GM23338 (cell line): ENCODE data around the gene RIN3. TPM values are rescaled to one million over a fixed set of nuclear protein-coding genes. Genes with fewer than 3 reads are reported as not detected.

ENCODE experiments used
- ATAC-seq: fragments of 200-7000 bp; cut with Tn5 transposase; 3 replicates; pipeline ENCODE4 v1.9.1; 2020
- DNase-seq: peaks from one replicate; pipeline ENCODE4 v3.0.0-alpha.2; 2015; ENCODE audit warnings: low spot score
- H2AFZ ChIP-seq: fragments of 200-600 bp; sonication (generic); 2 replicates; pipeline ENCODE4 v1.8.0; 2016; ENCODE audit warnings: antibody characterized with exemption, mild to moderate bottlenecking, moderate library complexity
- H3F3A ChIP-seq: fragments of 200-600 bp; sonication (generic); replicated peaks from 2 replicates; pipeline ENCODE4 v1.8.0; 2017; ENCODE audit warnings: antibody characterized with exemption, mixed run types, low read depth
- H3K27ac ChIP-seq: fragments of 200-600 bp; sonication (generic); 2 replicates; pipeline ENCODE4 v1.6.1; 2016; ENCODE audit warnings: low read depth
- H3K27me3 ChIP-seq: fragments of 200-600 bp; sonication (generic); 2 replicates; pipeline ENCODE4 v1.8.0; 2016; ENCODE audit warnings: mild to moderate bottlenecking, mixed run types, moderate library complexity; ENCODE audit not compliant: insufficient read depth
- H3K36me3 ChIP-seq: fragments of 200-600 bp; sonication (generic); 2 replicates; pipeline ENCODE4 v1.8.0; 2016; ENCODE audit warnings: mild to moderate bottlenecking; ENCODE audit not compliant: insufficient read depth
- H3K4me1 ChIP-seq: fragments of 200-600 bp; sonication (generic); 2 replicates; pipeline ENCODE4 v1.8.0; 2016; ENCODE audit warnings: mild to moderate bottlenecking, moderate library complexity; ENCODE audit not compliant: insufficient read depth
- H3K4me2 ChIP-seq: fragments of 200-600 bp; sonication (generic); 2 replicates; pipeline ENCODE4 v1.7.1; 2017; ENCODE audit warnings: mixed run types
- H3K4me3 ChIP-seq: fragments of 200-600 bp; sonication (generic); 2 replicates; pipeline ENCODE4 v1.6.1; 2016; ENCODE audit warnings: mixed run types
- H3K79me2 ChIP-seq: fragments of 200-600 bp; sonication (generic); replicated peaks from 2 replicates; pipeline ENCODE4 v1.8.0; 2017; ENCODE audit warnings: mild to moderate bottlenecking; ENCODE audit not compliant: insufficient read depth
- H3K9me2 ChIP-seq: fragments of 200-600 bp; sonication (generic); 2 replicates; pipeline ENCODE4 v1.8.0; 2017; ENCODE audit not compliant: insufficient read depth
- H4K20me1 ChIP-seq: fragments of 200-600 bp; sonication (generic); replicated peaks from 2 replicates; pipeline ENCODE4 v1.8.0; 2017; ENCODE audit warnings: mild to moderate bottlenecking; ENCODE audit not compliant: insufficient read depth
- H3K27ac Mint-ChIP-seq: 2 replicates; pipeline ENCODE4 v1.8.0; 2020; ENCODE audit warnings: inconsistent platforms, mild to moderate bottlenecking, moderate library complexity, mixed read lengths
- H3K27me3 Mint-ChIP-seq: 3 replicates; pipeline ENCODE4 v1.8.0; 2022; ENCODE audit warnings: low read depth, mild to moderate bottlenecking, moderate library complexity, mixed read lengths, inconsistent platforms; ENCODE audit not compliant: insufficient read depth, poor library complexity
- H3K36me3 Mint-ChIP-seq: 3 replicates; pipeline ENCODE4 v1.8.0; 2021; ENCODE audit warnings: low read depth, mild to moderate bottlenecking, inconsistent platforms, moderate library complexity, mixed read lengths
- H3K4me1 Mint-ChIP-seq: 3 replicates; pipeline ENCODE4 v1.8.0; 2020; ENCODE audit warnings: mild to moderate bottlenecking, inconsistent platforms, mixed read lengths
- H3K4me3 Mint-ChIP-seq: 3 replicates; pipeline ENCODE4 v1.8.0; 2021; ENCODE audit warnings: moderate library complexity, mild to moderate bottlenecking, inconsistent platforms, mixed read lengths
- H3K9me3 Mint-ChIP-seq: 3 replicates; pipeline ENCODE4 v1.8.0; 2020; ENCODE audit warnings: moderate library complexity, mild to moderate bottlenecking, inconsistent platforms, mixed read lengths
- CREB1 ChIP-seq: fragments of 250-450 bp; sonication (Bioruptor Pico); IDR thresholded peaks from 2 replicates; pipeline ENCODE4 v1.5.0; 2020; ENCODE audit warnings: low read depth, mild to moderate bottlenecking, moderate library complexity
- ETS1 ChIP-seq: IDR thresholded peaks from 2 replicates; pipeline ENCODE4 v1.6.1; 2016; ENCODE audit warnings: antibody characterized with exemption
- EZH2 ChIP-seq: fragments of 200-600 bp; sonication (generic); IDR thresholded peaks from one replicate; pipeline ENCODE4 v1.8.0; 2017; ENCODE audit warnings: antibody characterized with exemption, mild to moderate bottlenecking, low read depth; ENCODE audit not compliant: unreplicated experiment
- JUNB ChIP-seq: IDR thresholded peaks from one replicate; pipeline ENCODE4 v1.6.1; 2016; ENCODE audit warnings: antibody characterized with exemption; ENCODE audit not compliant: unreplicated experiment
- NANOG ChIP-seq: IDR thresholded peaks from 2 replicates; pipeline ENCODE4 v1.6.1; 2016; ENCODE audit warnings: antibody characterized with exemption, borderline replicate concordance
- POLR2AphosphoS5 ChIP-seq: IDR thresholded peaks from 2 replicates; pipeline ENCODE4 v1.6.1; 2016; ENCODE audit warnings: antibody characterized with exemption, low read depth
- REST ChIP-seq: IDR thresholded peaks from one replicate; pipeline ENCODE4 v1.6.1; 2018; ENCODE audit warnings: antibody characterized with exemption; ENCODE audit not compliant: unreplicated experiment
- STAT1 ChIP-seq: IDR thresholded peaks from one replicate; pipeline ENCODE4 v1.6.1; 2016; ENCODE audit warnings: antibody characterized with exemption; ENCODE audit not compliant: unreplicated experiment
- ZNF462 ChIP-seq: fragments of 250-450 bp; sonication (Bioruptor Pico); IDR thresholded peaks from 2 replicates; pipeline ENCODE4 v1.5.0; 2020; ENCODE audit warnings: mild to moderate bottlenecking, moderate library complexity
- polyA plus RNA-seq: library from polyadenylated mRNA; unstranded; fragments of >200 nt; fragmentation: Nextera tagmentation; extraction: Ambion mirVana; gene quantifications from 2 replicates; pipeline ENCODE4 v1.2.1, GENCODE V29; 2016
- total RNA-seq: library from RNA; depleted of rRNA; stranded (reverse); fragments of >200 nt; shearing (Covaris generic); gene quantifications from 2 replicates; pipeline ENCODE4 v1.2.3, GENCODE V29; 2014

RIN3 gene
- total and polyA plus RNA-seq, 2 experiments from 2014 or later: 0.97 to 1.5 TPM

- Mint-ChIP-seq H3K36me3 (0 out of 3 replicates have a peak, but pooled peaks cover 3% of the 10 kb centered on the region), H3K4me1 (no peaks in the 10 kb centered on the region; the same call in 2 of the 3 replicates), H3K27me3 (peaks cover 8% of the 10 kb centered on the region), H3K4me3 (no peak overlapping the region), H3K27ac (no peak overlapping the region), H3K9me3 (peaks cover 9% of the 10 kb centered on the region)
- no peak for DNase-seq
- no peak for TF ChIP-seq JUNB
- no peak for TF ChIP-seq CREB1 (CRISPR knock-in tag)
- TF ChIP-seq POLR2AphosphoS5: no peak
- no peaks in the 10 kb centered on the region for H3F3A ChIP-seq
- no peak for ATAC-seq
- no peaks in the 10 kb centered on the region for H3K9me2 ChIP-seq
- no peaks in the 10 kb centered on the region for H3K36me3 ChIP-seq
- H3K27ac ChIP-seq: no peak overlapping the region
- no peak overlapping the region for H3K4me3 ChIP-seq
- H3K4me1 ChIP-seq: no peaks in the 10 kb centered on the region
- no peak overlapping the region for H2AFZ ChIP-seq
- no peaks in the 10 kb centered on the region for H4K20me1 ChIP-seq
- no peaks in the 10 kb centered on the region for H3K27me3 ChIP-seq
- H3K79me2 ChIP-seq: no peaks in the 10 kb centered on the region
- H3K4me2 ChIP-seq: no peak overlapping the region
Measured at GRCh38 chr14:92564344-92565039, 50.9 kb downstream of the RIN3 start.

- Mint-ChIP-seq H3K27me3 (peaks cover 8% of the 10 kb centered on the region), H3K4me3 (no peak overlapping the region), H3K27ac (no peak overlapping the region), H3K4me1 (no peaks in the 10 kb centered on the region; the same call in 2 of the 3 replicates), H3K9me3 (peaks cover 9% of the 10 kb centered on the region), H3K36me3 (0 out of 3 replicates have a peak, but pooled peaks cover 3% of the 10 kb centered on the region)
- Histone ChIP-seq H3K36me3 (no peaks in the 10 kb centered on the region), H3F3A (no peaks in the 10 kb centered on the region), H3K9me2 (no peaks in the 10 kb centered on the region), H3K27me3 (no peaks in the 10 kb centered on the region), H3K27ac (no peak overlapping the region), H3K4me3 (no peak overlapping the region), H4K20me1 (no peaks in the 10 kb centered on the region), H3K4me1 (no peaks in the 10 kb centered on the region), H2AFZ (no peak overlapping the region), H3K4me2 (no peak overlapping the region), H3K79me2 (no peaks in the 10 kb centered on the region)
- ATAC-seq (no peak), DNase-seq (no peak)
- TF ChIP-seq CREB1 (CRISPR knock-in tag) (no peak), ZNF462 (no peak), REST (no peak), ETS1 (no peak), NANOG (no peak), EZH2 (no peak), STAT1 (no peak)
Measured at GRCh38 chr14:92565040-92565717, 51.6 kb downstream of the RIN3 start.
